SHP77 treated with DMSO at 0.1 percent for 48 hours (cell line): ENCODE data around the gene NRN1L.
"Not testable (repeated sequence)": the region's sequence is repeated elsewhere in the genome, so short reads cannot be mapped to it uniquely, and the experiment has no call there.

Experiments used
- DNase-seq: peaks from one replicate; lab custom pipeline; 2025; lab: John Stamatoyannopoulos, UW

NRN1L gene

DNA sequence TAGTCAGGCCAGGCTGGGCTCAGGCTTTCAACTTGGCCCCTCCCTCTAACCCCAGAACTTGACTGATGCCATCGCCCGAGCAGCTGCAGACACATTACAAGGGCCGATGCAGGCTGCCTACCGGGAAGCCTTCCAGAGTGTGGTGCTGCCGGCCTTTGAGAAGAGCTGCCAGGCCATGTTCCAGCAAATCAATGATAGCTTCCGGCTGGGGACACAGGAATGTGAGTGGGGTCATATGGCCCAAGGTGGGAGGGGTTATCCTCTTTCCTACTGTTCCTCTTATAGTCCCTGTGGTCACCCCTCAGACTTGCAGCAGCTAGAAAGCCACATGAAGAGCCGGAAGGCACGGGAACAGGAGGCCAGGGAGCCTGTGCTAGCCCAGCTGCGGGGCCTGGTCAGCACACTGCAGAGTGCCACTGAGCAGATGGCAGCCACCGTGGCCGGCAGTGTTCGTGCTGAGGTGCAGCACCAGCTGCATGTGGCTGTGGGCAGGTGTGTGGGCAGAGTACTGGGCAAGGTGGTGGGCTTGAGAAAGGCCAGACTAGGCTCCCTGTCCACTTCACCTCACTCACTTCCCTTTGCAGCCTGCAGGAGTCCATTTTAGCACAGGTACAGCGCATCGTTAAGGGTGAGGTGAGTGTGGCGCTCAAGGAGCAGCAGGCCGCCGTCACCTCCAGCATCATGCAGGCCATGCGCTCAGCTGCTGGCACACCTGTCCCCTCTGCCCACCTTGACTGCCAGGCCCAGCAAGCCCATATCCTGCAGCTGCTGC, 2.1 kb upstream of the NRN1L start:
- DNase-seq, result peak; percentile 81

DNA sequence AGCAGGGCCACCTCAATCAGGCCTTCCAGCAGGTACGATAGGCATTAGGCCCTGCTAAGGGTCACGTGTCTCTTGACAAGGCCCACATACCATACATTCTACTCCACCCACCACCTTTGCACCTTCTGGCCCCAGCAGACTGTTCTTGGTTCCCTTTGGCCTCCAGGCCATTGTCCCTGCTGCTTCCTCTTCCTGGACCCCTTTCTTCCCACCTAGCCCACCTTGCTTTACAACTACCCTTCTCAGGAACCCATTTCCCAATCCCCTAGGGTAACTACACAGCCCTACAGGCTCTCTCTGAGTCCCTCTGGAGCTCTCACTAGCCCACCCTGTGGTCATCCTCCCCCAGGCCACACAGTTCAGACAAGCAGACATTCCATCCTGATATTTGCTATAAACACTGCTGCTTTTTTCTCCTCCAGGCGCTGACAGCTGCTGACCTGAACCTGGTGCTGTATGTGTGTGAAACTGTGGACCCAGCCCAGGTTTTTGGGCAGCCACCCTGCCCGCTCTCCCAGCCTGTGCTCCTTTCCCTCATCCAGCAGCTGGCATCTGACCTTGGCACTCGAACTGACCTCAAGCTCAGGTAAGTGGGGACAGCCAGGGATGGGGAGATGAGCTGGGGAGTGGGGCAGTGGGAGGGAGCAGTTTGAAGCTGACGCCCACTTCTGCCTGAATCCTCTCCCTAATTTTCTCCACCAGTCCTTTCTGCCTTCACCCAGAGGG, 1.4 kb upstream of the NRN1L start:
- no peak for DNase-seq

GRCh38 chr16:67883872-67884261, 818 bp upstream of the NRN1L start:
- no peak for DNase-seq

DNA sequence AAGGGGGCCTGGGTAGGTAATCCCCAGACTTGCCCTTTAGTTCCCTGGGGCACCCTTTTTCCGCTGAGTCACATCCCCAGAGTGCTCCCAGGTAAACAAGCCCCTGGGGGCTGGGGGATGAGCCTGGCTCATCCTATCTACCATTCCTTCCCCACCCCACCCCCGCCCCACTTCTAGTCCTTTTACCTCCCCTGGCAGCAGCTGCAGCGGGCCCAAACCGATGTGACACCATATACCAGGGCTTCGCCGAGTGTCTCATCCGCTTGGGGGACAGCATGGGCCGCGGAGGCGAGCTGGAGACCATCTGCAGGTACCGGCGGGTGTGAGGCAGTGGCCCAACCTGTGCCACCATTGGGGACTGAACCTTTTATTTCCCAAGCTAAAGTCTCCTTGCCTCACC, 860 bp downstream of the NRN1L start:
- no peak for DNase-seq

- no peak for DNase-seq
Observed at GRCh38 chr16:67885976-67886375, 1.3 kb downstream of the NRN1L start.

DNA sequence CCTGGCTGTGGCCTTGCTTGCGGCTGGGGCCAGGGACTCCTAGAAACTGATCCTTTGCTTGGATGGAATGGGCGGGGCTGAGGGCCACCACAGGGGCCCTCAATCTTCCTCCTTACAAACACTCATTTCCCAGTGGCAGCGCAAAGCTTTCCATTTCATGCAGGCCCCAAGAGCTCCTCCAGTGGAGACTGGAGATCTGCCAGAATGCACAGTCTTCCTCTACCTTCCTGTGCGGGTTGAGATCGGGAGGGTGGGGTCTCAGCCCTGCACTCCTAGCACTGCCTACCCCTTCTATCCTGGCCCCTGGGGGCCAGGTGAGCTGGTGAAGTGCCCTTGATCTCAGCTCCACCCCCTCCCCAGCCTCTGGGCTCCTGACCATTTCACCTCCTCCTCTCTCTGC, 1.7 kb downstream of the NRN1L start:
- DNase-seq, result no peak

DNA sequence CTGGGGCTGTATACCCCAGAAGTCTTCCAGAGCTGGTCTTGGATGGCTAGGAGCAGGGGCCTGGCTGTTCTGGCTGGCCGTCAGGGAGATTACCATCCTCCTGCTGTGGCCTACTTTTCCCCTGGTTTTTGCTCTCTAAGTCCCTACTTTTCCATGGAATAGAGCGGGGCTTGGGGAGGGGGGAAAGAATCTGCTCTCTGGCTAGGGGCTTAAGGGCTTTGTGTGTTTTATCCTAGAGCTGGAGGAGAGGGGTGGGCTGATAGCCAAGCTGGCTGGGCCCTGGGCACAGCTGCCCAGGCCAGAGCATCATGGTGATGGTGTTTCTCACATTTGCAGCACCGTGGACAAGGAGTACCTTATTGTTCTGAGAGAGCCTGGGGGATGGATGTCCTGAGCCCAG, 3.6 kb downstream of the NRN1L start:
- no peak for DNase-seq

- DNase-seq, result no peak
Observed at GRCh38 chr16:67892375-67892774, 7.7 kb downstream of the NRN1L start.

DNA sequence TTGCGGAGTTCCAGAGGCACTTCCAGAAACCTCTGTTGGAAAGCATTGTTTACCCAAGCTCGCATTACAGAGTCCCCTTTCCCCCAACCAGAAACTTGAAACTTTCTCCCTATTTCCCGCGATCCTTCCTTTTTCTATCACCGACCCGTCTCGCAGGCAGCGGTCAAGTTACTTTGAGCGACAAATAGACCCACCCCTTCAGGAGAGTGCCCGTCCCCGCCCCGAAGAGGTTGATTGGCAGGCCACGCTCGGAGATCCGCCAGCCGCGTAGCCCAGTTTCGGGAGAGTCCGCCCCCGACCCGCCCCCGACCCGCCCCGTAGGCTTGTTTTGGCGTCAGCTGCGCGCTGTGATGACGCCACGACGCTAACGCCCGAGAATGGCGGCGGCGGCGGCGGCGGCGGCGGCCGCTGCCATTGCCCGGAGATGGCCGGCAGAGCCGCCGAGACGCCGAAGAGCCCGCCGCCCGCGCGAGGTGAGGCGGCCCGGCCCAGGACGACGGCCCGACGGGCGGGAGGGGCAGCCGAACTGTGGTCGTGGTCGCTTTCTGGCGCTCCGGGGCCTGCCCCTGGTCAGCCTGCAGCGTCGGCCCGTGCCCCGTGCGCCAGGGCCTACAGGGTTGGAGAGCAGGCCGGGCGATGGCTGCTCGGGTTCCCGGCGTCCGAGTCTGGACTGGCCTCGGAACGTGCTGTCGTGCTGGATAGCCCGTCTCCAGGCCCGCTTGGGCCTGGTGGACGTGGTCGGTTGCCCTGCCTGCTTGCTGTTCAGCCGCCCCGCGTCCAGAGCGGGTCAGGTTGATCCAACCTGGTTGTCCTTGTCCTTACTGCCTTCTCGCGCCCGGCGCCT, 8.4 kb downstream of the NRN1L start, which contains the start of gene PSKH1:
Gene PSKH1, plus strand, starts transcription at position 356 of the 844 bp plus-strand sequence. CDS start 15,496 bp downstream, outside the sequence.
- DNase-seq, result peak; percentile 92

GRCh38 chr16:67893743-67894399, 9.2 kb downstream of the NRN1L start:
- no peak for DNase-seq

GRCh38 chr16:67897231-67897630, 12.5 kb downstream of the NRN1L start:
- DNase-seq, result no peak

DNA sequence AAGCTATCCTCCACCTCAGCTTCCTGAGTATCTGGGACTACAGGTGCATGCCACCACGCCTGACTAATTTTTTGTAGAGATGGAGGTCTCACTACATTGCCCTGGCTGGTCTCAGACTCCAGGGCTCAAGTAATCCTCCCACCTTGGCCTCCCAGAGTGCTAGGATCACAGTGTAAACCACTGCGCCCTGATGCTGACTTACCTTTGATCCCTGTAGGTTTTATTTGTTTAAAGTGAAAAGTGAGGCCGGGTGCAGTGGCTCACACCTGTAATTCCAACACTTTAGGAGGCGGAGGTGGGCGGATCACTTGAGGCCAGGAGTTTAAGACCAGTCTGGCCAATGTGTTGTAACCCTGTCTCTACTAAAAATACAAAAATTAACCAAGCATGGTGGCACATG, 17.0 kb downstream of the NRN1L start:
- no peak for DNase-seq

DNA sequence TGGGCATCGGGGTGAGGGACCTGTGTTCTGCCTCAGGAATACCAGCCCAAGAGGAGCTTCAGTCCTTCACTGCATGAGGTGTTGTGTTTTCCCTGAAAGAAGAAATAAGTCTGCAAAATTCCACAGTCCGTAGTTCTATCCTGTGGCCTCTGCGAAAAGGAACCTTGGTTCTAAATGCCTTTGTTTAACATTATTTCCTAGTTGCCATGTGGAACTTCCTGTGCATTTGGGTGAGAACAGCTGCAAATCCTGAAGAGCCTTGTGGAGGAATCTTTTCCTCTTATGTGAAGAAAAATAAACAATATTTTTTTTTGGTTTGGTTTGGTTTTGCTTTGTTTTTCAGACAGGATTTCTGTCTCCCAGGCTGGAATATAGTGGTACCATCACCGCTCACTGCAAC, 18.1 kb downstream of the NRN1L start:
- no peak for DNase-seq

DNA sequence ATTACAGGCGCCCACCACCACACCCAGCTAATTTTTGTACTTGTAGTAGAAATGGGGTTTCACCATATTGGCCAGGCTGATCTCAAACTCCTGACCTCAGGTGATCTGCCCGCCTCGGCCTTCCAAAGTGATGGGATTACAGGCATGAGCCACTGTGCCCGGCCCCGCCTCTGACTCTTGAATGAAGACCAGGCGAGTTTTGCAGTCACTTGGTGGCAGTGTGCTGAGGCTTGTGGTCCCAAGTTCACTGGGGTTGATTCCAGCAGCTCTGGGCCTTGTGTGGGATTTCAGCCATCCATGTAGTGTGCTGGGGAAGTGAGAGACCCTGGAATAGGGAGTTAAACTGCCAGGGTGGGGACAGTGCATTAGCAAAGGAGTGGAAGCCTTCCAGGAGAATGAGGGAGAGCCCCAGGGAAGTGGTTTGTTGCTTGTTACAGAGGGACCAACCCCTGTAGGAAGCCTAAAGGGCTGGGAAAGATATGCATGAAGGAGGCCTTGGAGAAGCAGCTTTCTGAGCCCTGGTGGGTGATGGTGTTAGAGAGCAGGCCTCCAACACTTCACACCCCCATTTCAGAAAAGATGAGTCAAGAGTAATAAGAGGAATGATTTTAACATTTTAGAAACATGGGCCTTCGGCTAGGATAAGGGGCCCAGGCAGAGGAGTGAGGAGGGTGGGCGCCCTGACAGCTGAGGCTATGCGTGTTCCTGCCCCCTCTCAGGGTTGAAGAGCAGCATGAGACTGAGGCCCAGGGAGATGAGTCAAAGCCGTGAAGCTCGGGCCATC, 22.9 kb downstream of the NRN1L start:
- no peak for DNase-seq

DNA sequence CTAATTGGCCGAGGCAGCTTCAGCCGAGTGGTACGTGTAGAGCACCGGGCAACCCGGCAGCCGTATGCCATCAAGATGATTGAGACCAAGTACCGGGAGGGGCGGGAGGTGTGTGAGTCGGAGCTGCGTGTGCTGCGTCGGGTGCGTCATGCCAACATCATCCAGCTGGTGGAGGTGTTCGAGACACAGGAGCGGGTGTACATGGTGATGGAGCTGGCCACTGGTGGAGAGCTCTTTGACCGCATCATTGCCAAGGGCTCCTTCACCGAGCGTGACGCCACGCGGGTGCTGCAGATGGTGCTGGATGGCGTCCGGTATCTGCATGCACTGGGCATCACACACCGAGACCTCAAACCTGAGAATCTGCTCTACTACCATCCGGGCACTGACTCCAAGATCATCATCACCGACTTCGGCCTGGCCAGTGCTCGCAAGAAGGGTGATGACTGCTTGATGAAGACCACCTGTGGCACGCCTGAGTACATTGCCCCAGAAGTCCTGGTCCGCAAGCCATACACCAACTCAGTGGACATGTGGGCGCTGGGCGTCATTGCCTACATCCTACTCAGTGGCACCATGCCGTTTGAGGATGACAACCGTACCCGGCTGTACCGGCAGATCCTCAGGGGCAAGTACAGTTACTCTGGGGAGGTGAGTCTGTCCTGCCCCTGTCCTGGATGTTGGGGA, 24.5 kb downstream of the NRN1L start:
- DNase-seq, result no peak

DNA sequence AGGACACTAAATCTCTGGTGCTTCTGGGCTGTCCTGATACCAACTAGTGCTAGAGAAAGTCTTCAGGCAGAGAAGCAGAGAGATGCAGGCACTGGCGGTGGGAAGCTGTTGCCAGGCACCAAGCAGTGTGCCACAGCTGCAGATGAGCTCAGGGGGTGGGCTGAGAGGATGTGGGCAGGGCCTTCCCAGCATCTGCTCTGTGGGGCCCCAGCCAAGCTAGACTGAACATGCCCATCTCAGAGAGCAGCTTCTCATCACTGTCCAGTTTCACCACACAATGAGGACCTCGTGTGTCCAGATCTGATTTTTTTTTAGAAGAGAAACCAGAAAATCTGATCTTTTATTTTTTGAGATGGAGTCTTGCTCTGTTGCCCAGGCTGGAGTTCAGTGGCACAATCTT, 25.5 kb downstream of the NRN1L start:
- DNase-seq, result no peak

- no peak for DNase-seq
Observed at GRCh38 chr16:67914758-67915495, 30.2 kb downstream of the NRN1L start.

GRCh38 chr16:67915496-67915769, 30.7 kb downstream of the NRN1L start:
- not testable (repeated sequence) for DNase-seq

GRCh38 chr16:67915831-67916723, 31.4 kb downstream of the NRN1L start:
- no peak for DNase-seq
